PC-3 (cell line): ENCODE results near the gene PPM1E. TPM values are rescaled to one million over a fixed set of nuclear protein-coding genes. Genes with fewer than 3 reads are reported as not detected.

Experiments
- ATAC-seq: fragments of 200-7000 bp; cut with Tn5 transposase; 2 replicates; pipeline ENCODE4 v1.9.1; 2020; ENCODE audit warnings: mild to moderate bottlenecking, moderate library complexity
- BruUV-seq: library from RNA; stranded (reverse); fragments of 400-500 nt; replicated peaks from 2 replicates; lab custom pipeline; 2021; lab: Mats Ljungman, UMichigan
- CTCF ChIA-PET: fragments of 300-600 bp; sonication (Branson Sonifier 250); formaldehyde crosslinking; loops from one replicate; lab custom pipeline; 2022; ENCODE audit warnings: antibody characterized with exemption; lab: Charles Lee
- POLR2A ChIA-PET: fragments of 300-600 bp; sonication (Branson Sonifier 250); formaldehyde crosslinking; loops from one replicate; lab custom pipeline; 2022; ENCODE audit warnings: antibody characterized with exemption; ENCODE audit not compliant: unreplicated experiment; lab: Charles Lee
- DNase-seq: peaks from one replicate; pipeline ENCODE4 v3.0.0-alpha.2; 2015
- H2AFZ ChIP-seq: fragments of 300-600 bp; sonication (generic); 2 replicates; pipeline ENCODE4 v1.6.0; 2016; ENCODE audit warnings: antibody characterized with exemption, low read length
- H3F3A ChIP-seq: fragments of 300-600 bp; sonication (generic); one replicate; pipeline ENCODE4 v1.6.0; 2017; ENCODE audit warnings: antibody characterized with exemption, low read length, control low read depth, mild to moderate bottlenecking; ENCODE audit not compliant: unreplicated experiment
- H3K27ac ChIP-seq: fragments of 300-600 bp; sonication (generic); 2 replicates; pipeline ENCODE4 v1.5.1; 2016; ENCODE audit warnings: mild to moderate bottlenecking, low read length
- H3K27me3 ChIP-seq: fragments of 300-600 bp; sonication (generic); 2 replicates; pipeline ENCODE4 v1.6.1; 2016; ENCODE audit warnings: low read length, mixed read lengths
- H3K36me3 ChIP-seq: fragments of 300-600 bp; sonication (generic); 2 replicates; pipeline ENCODE4 v1.6.1; 2016; ENCODE audit warnings: low read depth, mixed run types, low read length, mixed read lengths
- H3K4me1 ChIP-seq: fragments of 300-600 bp; sonication (generic); 2 replicates; pipeline ENCODE4 v1.5.1; 2016; ENCODE audit warnings: low read length; ENCODE audit not compliant: insufficient read depth
- H3K4me2 ChIP-seq: fragments of 300-600 bp; sonication (generic); 2 replicates; pipeline ENCODE4 v1.6.0; 2016; ENCODE audit warnings: low read length
- H3K4me3 ChIP-seq: fragments of 300-600 bp; sonication (generic); 2 replicates; pipeline ENCODE4 v1.5.1; 2016; ENCODE audit warnings: mild to moderate bottlenecking, low read length, mixed read lengths
- H3K79me2 ChIP-seq: fragments of 300-600 bp; sonication (generic); 2 replicates; pipeline ENCODE4 v1.6.1; 2017; ENCODE audit warnings: low read length, mixed read lengths
- H3K9ac ChIP-seq: fragments of 300-600 bp; sonication (generic); 2 replicates; pipeline ENCODE4 v1.6.0; 2016; ENCODE audit warnings: mild to moderate bottlenecking, low read length
- H3K9me2 ChIP-seq: fragments of 300-600 bp; sonication (generic); replicated peaks from 2 replicates; pipeline ENCODE4 v1.6.1; 2016; ENCODE audit warnings: mixed run types, low read length, mixed read lengths
- H3K9me3 ChIP-seq: fragments of 300-600 bp; sonication (generic); 2 replicates; pipeline ENCODE4 v1.6.1; 2016; ENCODE audit warnings: low read length, mixed read lengths
- H4K20me1 ChIP-seq: fragments of 300-600 bp; sonication (generic); 2 replicates; pipeline ENCODE4 v1.6.1; 2016; ENCODE audit warnings: low read length, mixed read lengths
- CTCF ChIP-seq: fragments of 300-600 bp; sonication (generic); conservative IDR thresholded peaks from 2 replicates; pipeline ENCODE4 v1.5.1; 2017; ENCODE audit warnings: antibody characterized with exemption, low read depth, mild to moderate bottlenecking, low read length
- EZH2 ChIP-seq: fragments of 300-600 bp; sonication (generic); IDR thresholded peaks from one replicate; pipeline ENCODE4 v1.6.1; 2017; ENCODE audit warnings: antibody characterized with exemption, mild to moderate bottlenecking, low read length; ENCODE audit not compliant: unreplicated experiment
- EZH2phosphoT487 ChIP-seq: fragments of 300-600 bp; sonication (generic); IDR thresholded peaks from 2 replicates; pipeline ENCODE4 v1.6.1; 2018; ENCODE audit warnings: mild to moderate bottlenecking, antibody characterized with exemption, low read length, borderline replicate concordance
- intact Hi-C: fragments of 100-400 bp; cut with micrococcal nuclease; formaldehyde crosslinking; loops from 2 replicates; pipeline ENCODE4 v1.9.0; 2023
- total RNA-seq: library from RNA; depleted of rRNA; stranded (reverse); fragments of >200 nt; gene quantifications from 2 replicates; pipeline ENCODE4 v1.2.3, GENCODE V29; 2014

The PPM1E gene
- total RNA-seq, 1 experiment from 2014 or later, result not detected

GRCh38 chr17:58823051-58823525, 67.4 kb downstream of the PPM1E start:
- no TSS peak for BruUV-seq
- ChIA-PET POLR2A (no interaction called here), CTCF (no interaction called here)
- H3K27me3 ChIP-seq, result peaks cover 41% of the 10 kb centered on the region
- no peak overlapping the region for H3K27ac ChIP-seq
- no peak overlapping the region for H3K4me2 ChIP-seq
- H2AFZ ChIP-seq, result no peak overlapping the region
- intact Hi-C loops, result no loop called here
- H4K20me1 ChIP-seq, result no peaks in the 10 kb centered on the region
- H3F3A ChIP-seq, result no peaks in the 10 kb centered on the region
- ATAC-seq, result no peak
- TF ChIP-seq EZH2 (no peak), EZH2phosphoT487 (no peak), CTCF (no peak)
- H3K4me3 ChIP-seq, result no peak overlapping the region
- H3K9me3 ChIP-seq, result no peaks in the 10 kb centered on the region
- no peak for DNase-seq
- no peaks in the 10 kb centered on the region for H3K9me2 ChIP-seq
- H3K4me1 ChIP-seq, result no peaks in the 10 kb centered on the region
- no peak overlapping the region for H3K9ac ChIP-seq
- no peaks in the 10 kb centered on the region for H3K36me3 ChIP-seq
- no peaks in the 10 kb centered on the region for H3K79me2 ChIP-seq

- TF ChIP-seq EZH2phosphoT487 (no peak), CTCF (no peak), EZH2 (no peak)
- Histone ChIP-seq H3K27me3 (peaks cover 38% of the 10 kb centered on the region), H3F3A (no peaks in the 10 kb centered on the region), H3K4me2 (no peak overlapping the region), H2AFZ (no peak overlapping the region), H3K9me2 (no peaks in the 10 kb centered on the region), H4K20me1 (no peaks in the 10 kb centered on the region), H3K36me3 (no peaks in the 10 kb centered on the region), H3K4me3 (no peak overlapping the region), H3K27ac (no peak overlapping the region), H3K4me1 (no peaks in the 10 kb centered on the region), H3K79me2 (no peaks in the 10 kb centered on the region), H3K9ac (no peak overlapping the region), H3K9me3 (no peaks in the 10 kb centered on the region)
- ATAC-seq (no peak), DNase-seq (no peak)
- BruUV-seq, result no TSS peak
- ChIA-PET POLR2A (no interaction called here), CTCF (no interaction called here)
- intact Hi-C loops, result no loop called here
Observed at GRCh38 chr17:58829172-58829637, 73.6 kb downstream of the PPM1E start.

GRCh38 chr17:58831780-58832179, 76.1 kb downstream of the PPM1E start:
- Histone ChIP-seq H4K20me1 (no peaks in the 10 kb centered on the region), H3K36me3 (no peaks in the 10 kb centered on the region), H3K4me1 (no peaks in the 10 kb centered on the region), H3K9me2 (no peaks in the 10 kb centered on the region), H3K9ac (no peak overlapping the region), H3K27ac (no peak overlapping the region), H3K27me3 (peaks cover 45% of the 10 kb centered on the region), H3K79me2 (no peaks in the 10 kb centered on the region), H3F3A (no peaks in the 10 kb centered on the region), H3K4me3 (no peak overlapping the region), H3K9me3 (no peaks in the 10 kb centered on the region), H3K4me2 (no peak overlapping the region), H2AFZ (no peak overlapping the region)
- TF ChIP-seq EZH2 (no peak), EZH2phosphoT487 (no peak), CTCF (no peak)
- DNase-seq, result no peak
- CTCF ChIA-PET, result no interaction called here
- no peak for ATAC-seq
- intact Hi-C loops, result no loop called here
- POLR2A ChIA-PET, result no interaction called here
- no TSS peak for BruUV-seq
